ENCODE measurements around the gene IGSF9B.

DNA sequence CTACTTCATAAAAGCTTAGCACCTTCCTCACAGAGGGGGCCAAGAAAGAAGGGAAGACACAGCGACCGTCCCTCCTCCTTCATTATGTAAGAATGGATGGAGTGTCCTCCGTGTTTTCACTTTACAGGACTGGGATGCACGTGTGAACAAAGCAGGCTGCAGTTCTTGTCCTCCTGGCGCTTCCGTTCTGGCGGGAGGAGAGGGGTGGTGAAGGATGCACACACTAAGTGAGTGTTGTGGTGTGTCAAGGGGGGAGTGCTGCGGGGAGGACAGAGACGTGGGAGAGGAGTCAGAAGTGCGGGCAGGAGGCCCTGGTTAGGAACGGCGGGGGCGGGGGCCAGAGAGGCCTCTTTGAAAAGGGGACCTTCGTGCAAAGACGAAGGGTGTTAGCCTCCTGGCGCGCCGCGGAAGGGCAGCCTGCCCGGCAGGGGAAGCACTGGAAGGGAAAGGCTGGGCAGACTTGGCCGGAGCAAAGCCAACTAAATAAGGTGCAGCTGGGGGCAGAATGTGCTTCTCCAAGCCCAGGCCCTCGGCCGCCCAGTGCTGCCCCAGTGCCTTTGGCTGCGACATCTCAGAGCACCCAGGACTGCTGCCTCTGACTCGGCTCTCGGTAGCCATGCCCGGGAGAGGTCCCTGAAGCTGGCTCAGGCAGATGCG lies 27.0 kb upstream of the IGSF9B start:
- TF ChIP-seq CTCF (IDR thresholded peaks at IDR 0.05; ENCODE audit: poor library complexity) (no peak), EZH2 (IDR thresholded peaks at IDR 0.05; ENCODE audit: borderline replicate concordance) (no peak), EZH2phosphoT487 (IDR thresholded peaks at IDR 0.05; ENCODE audit: low read depth, severe bottlenecking, unreplicated experiment) (no peak)
